Upper lobe of left lung (tissue), 6 donors: Measurements from ENCODE around the gene PAF1. TPM values are rescaled to one million over a fixed set of nuclear protein-coding genes. Genes with fewer than 3 reads are reported as not detected.
A peak's percentile ranks its signal among the peaks of the same experiment; 100 is the strongest.

ENCODE experiments used
- ATAC-seq, 2 donors: fragments of 200-7000 bp; cut with Tn5 transposase; one replicate each; pipeline ENCODE4 v1.9.1; 2022; ENCODE audit warnings: mild to moderate bottlenecking in 2 of 2, moderate library complexity in 2 of 2; ENCODE audit not compliant: low FRiP score in 2 of 2
- DNase-seq, 2 donors: peaks; one replicate each; pipeline ENCODE4 v3.0.0-alpha.2; 2019 to 2020
- H3K27ac ChIP-seq, 4 donors: fragments of 200-600 bp; sonication (generic); one replicate each; pipeline ENCODE4 v1.5.1; 2016 to 2019
- H3K27me3 ChIP-seq, 4 donors: fragments of 200-600 bp; sonication (generic); one replicate each; pipeline ENCODE4 v1.5.1; 2017 to 2019
- H3K36me3 ChIP-seq, 4 donors: fragments of 200-600 bp; sonication (generic); one replicate each; pipeline ENCODE4 v1.5.1; 2016 to 2019
- H3K4me1 ChIP-seq, 4 donors: fragments of 200-600 bp; sonication (generic); one replicate each; pipeline ENCODE4 v1.5.1; 2018 to 2019
- H3K4me3 ChIP-seq, 4 donors: fragments of 200-600 bp; sonication (generic); one replicate each; pipeline ENCODE4 v1.5.1; 2017 to 2019; ENCODE audit warnings: mild to moderate bottlenecking in 2 of 4, moderate library complexity in 1 of 4
- H3K9me3 ChIP-seq, 4 donors: fragments of 200-600 bp; sonication (generic); one replicate each; pipeline ENCODE4 v1.5.1; 2018 to 2019
- CTCF ChIP-seq, 6 experiments: fragments of 450-650 bp in 4 of 6; fragments of 200-600 bp in 2 of 6; sonication (generic) in 2 of 6; IDR thresholded peaks; one replicate each; pipeline ENCODE4 v1.5.1; 2016 to 2019; ENCODE audit warnings: antibody characterized with exemption in 6 of 6
- EP300 ChIP-seq, 4 donors: sonication (generic); formaldehyde crosslinking; IDR thresholded peaks; one replicate each; pipeline ENCODE4 v1.5.1; 2017; ENCODE audit warnings: antibody characterized with exemption in 4 of 4, control low read depth in 2 of 4
- POLR2A ChIP-seq, 4 donors: fragments of 450-650 bp; IDR thresholded peaks; one replicate each; pipeline ENCODE4 v1.5.1; 2016 to 2017; ENCODE audit warnings: antibody characterized with exemption in 4 of 4, mild to moderate bottlenecking in 2 of 4
- POLR2AphosphoS5 ChIP-seq, 2 donors: sonication (generic); formaldehyde crosslinking; IDR thresholded peaks; one replicate each; pipeline ENCODE4 v1.5.1; 2017; ENCODE audit warnings: antibody characterized with exemption in 2 of 2
- WGBS, 2 donors: methylation state at CpG; one replicate each; pipeline ENCODE4 v1.1.5; 2017 to 2018; 5-methylcytosine and 5-hydroxymethylcytosine counted together
- total RNA-seq, 6 donors: library from RNA; depleted of rRNA in 4 of 6; stranded (reverse); fragments of >200 nt in 4 of 6; gene quantifications; one replicate each; pipeline versions ENCODE4 v1.1.0 to v1.2.1, GENCODE V29; 2016 to 2021
- donor health status: DM: no; HTN: no; CAD: no; lungs with moderate emphysema.
- donor health status: DM: no; HTN: yes; CAD: no; lungs with severe emphysema.

The PAF1 gene
- total RNA-seq, 6 donors from 2014 or later, result 28.6 to 48.0 (median 35.4) TPM

GRCh38 chr19:39389631-39390414 lies 1.1 kb downstream of the PAF1 start:
- WGBS, 2 donors, result 56 to 65% methylated on average over 13 of the region's 13 CpGs
- DNase-seq, result no peak
- H3K4me1 ChIP-seq, result peaks cover 19 to 27% (median 20%) of the 10 kb centered on the region in 4 donors
- H3K27ac ChIP-seq, result peak overlapping the region; percentile 93 to 100 (median 98)
- no peaks in the 10 kb centered on the region for H3K27me3 ChIP-seq
- peak overlapping the region; percentile 71 to 87 (median 82) for H3K4me3 ChIP-seq
- no peaks in the 10 kb centered on the region for H3K9me3 ChIP-seq
- TF ChIP-seq POLR2AphosphoS5 (IDR thresholded peaks at IDR 0.05) (no peak), EP300 (IDR thresholded peaks at IDR 0.05) (no peak), POLR2A (IDR thresholded peaks at IDR 0.05) (no peak), CTCF (IDR thresholded peaks at IDR 0.05) (no peak)
- no peak for ATAC-seq
- H3K36me3 ChIP-seq, result peaks cover 13 to 63% (median 59%) of the 10 kb centered on the region in 4 donors

DNA sequence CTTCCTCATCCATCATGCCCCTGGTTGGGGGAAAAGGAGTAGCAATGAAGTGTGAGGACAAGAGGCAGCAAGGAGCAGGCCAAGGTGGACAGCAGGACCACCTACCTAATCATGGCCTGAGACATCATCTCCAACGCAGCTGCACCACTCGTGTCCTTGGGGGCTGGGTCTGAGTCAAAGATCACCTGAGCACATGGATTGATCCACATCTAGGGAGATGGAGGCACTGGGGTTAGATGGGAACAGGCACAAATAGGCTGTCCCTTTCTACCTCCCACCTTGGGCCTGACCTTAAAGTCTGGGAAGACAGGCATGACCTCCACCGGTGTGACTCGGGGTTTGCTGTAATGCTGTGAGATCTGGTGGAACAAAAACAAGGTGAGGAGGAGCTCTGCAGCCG lies 2.2 kb downstream of the PAF1 start:
- DNase-seq (no peak), ATAC-seq (no peak)
- Histone ChIP-seq H3K9me3 (no peaks in the 10 kb centered on the region), H3K4me1 (peaks cover 19 to 27% (median 20%) of the 10 kb centered on the region in 4 donors), H3K36me3 (peaks cover 13 to 65% (median 58%) of the 10 kb centered on the region in 4 donors), H3K27me3 (no peaks in the 10 kb centered on the region), H3K4me3 (no peak overlapping the region), H3K27ac (no peak overlapping the region)
- WGBS, 2 donors, result 91 to 95% methylated on average over 5 of the region's 5 CpGs
- TF ChIP-seq EP300 (IDR thresholded peaks at IDR 0.05) (no peak), POLR2AphosphoS5 (IDR thresholded peaks at IDR 0.05) (no peak)

- no peaks in the 10 kb centered on the region for H3K27me3 ChIP-seq
- no peak overlapping the region for H3K27ac ChIP-seq
- no peak overlapping the region for H3K4me3 ChIP-seq
- H3K9me3 ChIP-seq, result no peaks in the 10 kb centered on the region
- TF ChIP-seq POLR2AphosphoS5 (IDR thresholded peaks at IDR 0.05), result no peak
- TF ChIP-seq EP300 (IDR thresholded peaks at IDR 0.05), result no peak
- no peak for TF ChIP-seq POLR2A (IDR thresholded peaks at IDR 0.05)
- TF ChIP-seq CTCF (IDR thresholded peaks at IDR 0.05), result no peak
- 85 to 89% methylated on average over 7 of the region's 7 CpGs for WGBS, 2 donors
- peaks cover 19 to 77% (median 73%) of the 10 kb centered on the region in 4 donors for H3K36me3 ChIP-seq
- DNase-seq, result no peak
- ATAC-seq, result no peak
- peaks cover 8 to 15% (median 11%) of the 10 kb centered on the region in 4 donors for H3K4me1 ChIP-seq
Measured at GRCh38 chr19:39386557-39386956, 4.3 kb downstream of the PAF1 start.

DNA sequence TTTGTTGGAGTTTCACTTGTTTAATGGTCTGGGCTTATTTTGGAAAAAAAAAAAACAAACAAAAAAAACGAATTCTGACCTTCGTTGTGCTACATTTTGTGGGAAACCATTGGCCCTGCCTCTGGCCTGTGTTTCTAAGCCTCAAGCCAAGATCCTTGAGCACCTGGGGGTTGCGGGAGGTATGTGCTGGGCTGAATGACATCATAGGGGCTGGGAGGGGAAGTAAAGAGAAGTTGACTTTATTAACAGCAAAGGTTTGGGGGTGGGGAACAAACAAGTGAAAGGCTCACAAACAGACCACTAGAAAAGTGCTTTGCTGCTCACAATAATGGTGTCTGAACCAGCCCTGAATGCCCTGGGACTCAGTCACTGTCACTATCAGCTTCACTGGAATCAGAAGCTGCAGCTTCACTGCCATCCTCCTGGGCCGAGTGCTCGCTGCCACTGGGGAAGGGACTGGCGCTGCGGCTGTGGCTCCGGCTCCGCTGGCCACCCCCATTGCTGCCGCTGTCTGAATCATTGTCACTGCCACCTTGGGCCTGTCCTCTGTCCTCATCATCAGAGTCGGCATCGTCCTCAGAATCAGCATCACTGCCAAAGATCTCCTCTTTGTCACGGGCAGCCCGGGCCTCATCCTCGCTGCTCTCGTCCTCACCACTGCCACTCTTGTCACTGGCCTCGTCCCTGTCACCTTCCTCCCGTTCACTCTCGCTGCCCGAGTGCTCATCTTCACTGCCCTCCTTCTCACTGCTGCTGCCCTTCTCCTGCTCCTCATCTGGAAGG lies 5.1 kb downstream of the PAF1 start:
- no peak for TF ChIP-seq POLR2AphosphoS5 (IDR thresholded peaks at IDR 0.05)
- no peak for TF ChIP-seq CTCF (IDR thresholded peaks at IDR 0.05)
- TF ChIP-seq POLR2A (IDR thresholded peaks at IDR 0.05), result no peak
- TF ChIP-seq EP300 (IDR thresholded peaks at IDR 0.05), result no peak
- no peaks in the 10 kb centered on the region for H3K9me3 ChIP-seq
- no peak overlapping the region for H3K4me3 ChIP-seq
- H3K36me3 ChIP-seq, result peaks cover 26 to 84% (median 80%) of the 10 kb centered on the region in 4 donors
- peak in 1 of 2 donors; percentile 69 for DNase-seq
- 81 to 82% methylated on average over 20 of the region's 20 CpGs for WGBS, 2 donors
- H3K27ac ChIP-seq, result no peak overlapping the region
- peaks cover 8 to 14% (median 11%) of the 10 kb centered on the region in 4 donors for H3K4me1 ChIP-seq
- ATAC-seq, result no peak
- no peaks in the 10 kb centered on the region for H3K27me3 ChIP-seq
